ENCODE results near the gene ANXA3.
A peak's percentile ranks its signal among the peaks of the same experiment; 100 is the strongest.

ANXA3 gene

GRCh38 chr4:78612398-78613178, 61.0 kb downstream of the ANXA3 start:
- DNase-seq = peak; percentile 14

- DNase-seq = no peak
Observed at GRCh38 chr4:78613522-78614321, 62.2 kb downstream of the ANXA3 start.

DNA sequence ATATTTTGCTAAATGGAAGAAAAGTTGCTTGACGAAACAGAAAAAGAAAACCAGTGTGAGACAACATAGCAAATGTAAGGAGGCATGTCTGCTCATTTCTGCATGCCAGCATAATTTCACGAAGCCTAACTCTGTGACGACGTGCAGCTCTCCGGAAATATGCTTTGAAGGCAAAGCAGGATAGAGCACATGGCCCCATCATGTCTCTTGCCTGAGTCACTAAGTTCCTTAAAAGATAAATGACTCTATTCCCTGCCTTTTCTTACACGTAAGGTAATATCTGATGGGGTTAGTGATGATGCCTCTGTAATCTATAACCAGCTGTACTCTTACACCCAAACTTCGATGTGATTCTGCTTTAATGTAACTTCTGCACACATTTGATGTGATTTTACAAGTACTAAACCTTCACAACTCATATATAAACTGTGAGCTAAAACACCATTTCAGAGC, 64.5 kb downstream of the ANXA3 start:
- DNase-seq = no peak

GRCh38 chr4:78618436-78618835, 66.9 kb downstream of the ANXA3 start:
- DNase-seq = no peak

DNA sequence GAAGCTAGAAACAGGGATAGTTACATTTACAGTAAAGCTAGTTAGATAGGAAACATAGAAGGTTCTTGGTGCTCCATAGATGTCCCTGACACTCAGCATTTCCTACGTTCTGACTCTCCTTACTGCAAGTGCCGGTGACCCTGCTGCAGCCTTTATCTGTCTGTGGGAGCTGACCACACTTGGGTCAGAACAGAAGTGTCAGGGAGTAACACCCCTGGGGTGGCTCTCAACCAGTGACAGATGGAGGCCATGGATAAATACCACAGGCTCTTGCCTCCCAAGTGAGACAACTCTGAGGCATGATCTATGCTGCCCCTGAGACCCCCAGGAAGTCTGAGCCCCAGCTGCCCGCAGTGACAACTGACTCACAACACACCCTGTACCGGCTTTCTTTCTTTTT, 69.8 kb downstream of the ANXA3 start:
- DNase-seq = no peak

DNA sequence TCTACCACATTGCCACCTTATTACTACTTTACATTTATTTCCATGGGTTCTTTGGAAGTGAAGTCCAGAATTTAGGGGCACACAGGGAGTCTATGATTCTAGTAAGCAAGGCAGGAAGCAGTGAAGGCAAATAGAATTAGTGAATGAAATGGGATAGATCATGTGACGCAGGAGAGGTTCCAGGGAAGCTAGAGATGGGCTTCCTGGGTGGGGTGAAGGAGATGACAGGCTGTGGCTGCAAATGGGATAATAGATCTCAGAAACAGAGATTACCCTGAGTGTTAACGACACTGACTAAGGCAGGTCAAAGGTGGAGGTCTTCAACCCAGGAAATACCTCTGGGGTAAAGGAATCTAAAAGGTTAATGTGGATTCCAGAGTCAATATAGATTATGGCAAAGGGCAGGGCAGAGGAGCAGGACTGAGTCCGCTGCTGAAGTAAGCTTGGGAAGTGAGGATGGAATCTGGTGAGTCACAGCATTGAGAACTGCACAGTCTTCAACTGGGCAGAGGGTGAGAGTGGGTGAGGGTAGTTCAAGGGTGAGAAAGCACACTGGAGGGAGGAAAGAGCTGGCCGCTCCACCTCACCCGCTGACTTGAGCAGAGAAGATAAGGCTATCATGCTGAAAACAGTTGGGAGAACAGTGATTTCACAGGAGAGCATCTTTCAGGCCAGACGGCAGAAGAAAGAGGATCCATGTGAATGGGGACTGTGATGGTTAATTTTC, 70.8 kb downstream of the ANXA3 start:
- DNase-seq = no peak

DNA sequence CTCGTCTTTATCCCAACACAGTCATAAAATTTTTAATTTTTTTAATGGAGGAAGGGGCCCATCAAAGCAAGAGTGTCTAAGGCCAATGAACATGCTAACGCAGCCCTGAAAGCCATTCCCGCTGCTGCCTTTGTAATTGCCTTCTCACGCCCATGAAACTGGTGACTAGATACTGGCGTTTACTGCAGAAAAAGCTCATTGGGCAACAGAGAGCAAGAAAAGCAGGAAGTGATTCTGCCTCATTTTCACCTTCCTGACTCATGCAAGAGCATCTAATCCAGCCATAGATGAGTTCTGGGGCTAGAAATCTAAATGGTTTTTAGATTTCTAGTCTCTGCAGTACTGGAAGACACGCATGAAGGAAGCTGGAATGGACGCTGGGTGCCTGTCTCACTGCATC, 72.5 kb downstream of the ANXA3 start:
- DNase-seq = no peak

GRCh38 chr4:78625073-78625472, 73.5 kb downstream of the ANXA3 start:
- no peak for DNase-seq

DNA sequence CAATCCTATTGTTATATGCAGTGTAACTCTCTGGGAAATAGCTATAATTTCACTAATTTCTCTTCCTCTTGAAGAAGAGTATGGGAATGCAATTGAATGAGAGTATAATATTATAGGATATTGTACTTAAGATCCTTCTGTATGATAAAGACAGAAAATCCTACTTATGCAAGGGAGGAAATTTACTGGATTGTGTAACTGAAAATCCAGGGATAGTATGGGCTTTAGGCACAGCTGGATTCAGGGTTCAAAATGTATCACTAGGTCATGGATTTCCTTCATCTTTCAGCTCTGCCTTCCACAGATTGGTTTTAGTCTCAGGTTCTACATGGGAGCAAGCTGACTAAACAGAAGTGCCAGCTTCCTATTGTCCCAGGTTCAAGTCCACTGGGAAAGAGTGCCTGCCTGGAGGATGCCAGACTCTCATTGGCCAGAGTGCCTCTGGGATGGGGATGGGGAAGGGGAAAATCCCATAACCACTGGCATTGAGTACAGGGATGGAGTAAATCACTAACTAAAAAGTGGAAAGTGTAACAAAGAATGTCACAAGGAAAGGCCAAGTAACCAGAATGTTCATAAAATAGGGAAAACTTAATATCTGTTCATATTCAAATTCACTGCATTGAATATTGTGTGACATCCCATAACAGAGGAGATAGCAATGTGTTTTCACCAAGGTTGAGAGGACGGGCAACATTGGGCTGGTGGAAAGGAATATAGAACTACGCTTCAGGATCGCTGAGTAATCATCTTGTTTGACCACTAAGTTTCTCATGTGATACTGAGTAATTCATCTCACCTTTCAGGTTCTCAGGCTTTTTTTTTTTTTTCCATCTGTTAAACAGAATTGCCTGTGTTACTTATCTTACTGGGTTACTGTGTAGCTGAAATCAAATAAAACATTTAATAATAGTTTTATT, 75.7 kb downstream of the ANXA3 start:
- DNase-seq = no peak

GRCh38 chr4:78627966-78628678, 76.6 kb downstream of the ANXA3 start:
- no peak for DNase-seq

DNA sequence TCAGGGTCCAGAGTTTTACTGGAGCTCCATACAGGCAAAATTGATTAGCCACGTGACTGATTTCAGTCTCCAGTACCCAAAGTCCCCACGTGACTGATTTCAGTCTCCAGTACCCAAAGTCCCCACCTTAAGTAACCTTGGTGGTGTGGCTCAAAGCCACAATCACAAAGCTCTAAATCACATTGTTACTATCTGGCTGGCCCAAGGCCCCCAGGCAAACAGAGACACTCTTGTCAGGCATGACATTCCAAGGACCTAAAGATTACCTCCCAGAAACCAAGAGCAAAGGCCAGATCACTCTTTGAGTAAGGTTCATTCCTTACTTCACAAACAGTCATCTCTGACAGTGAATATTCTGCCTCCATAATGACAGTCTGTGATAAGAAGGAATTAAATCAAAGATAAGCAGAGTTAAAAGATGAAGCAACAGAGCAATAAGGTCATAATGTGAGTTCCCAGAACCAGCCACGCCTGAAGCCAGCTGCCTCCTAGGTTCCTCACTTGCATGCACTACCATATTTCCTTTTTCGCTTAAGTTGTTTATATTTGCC, 78.5 kb downstream of the ANXA3 start:
- DNase-seq = no peak

DNA sequence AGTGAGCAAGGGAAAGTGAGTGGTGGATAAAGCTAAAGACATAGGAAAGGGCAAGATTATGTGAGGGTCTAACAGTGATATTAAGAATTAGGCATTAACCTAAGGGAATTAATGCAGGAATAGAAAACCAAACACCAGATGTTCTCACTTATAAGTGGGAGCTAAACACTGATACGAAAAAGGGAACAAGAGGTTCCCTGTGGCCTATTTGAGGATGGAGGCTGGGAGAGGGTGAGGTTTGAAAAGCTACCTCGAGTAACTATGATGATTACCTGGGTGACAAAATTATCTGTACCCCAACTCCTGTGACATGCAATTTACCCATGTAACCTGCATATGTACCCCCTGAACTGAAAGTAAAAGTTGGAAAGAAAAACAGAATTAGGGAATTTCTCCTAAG, 79.0 kb downstream of the ANXA3 start:
- no peak for DNase-seq

DNA sequence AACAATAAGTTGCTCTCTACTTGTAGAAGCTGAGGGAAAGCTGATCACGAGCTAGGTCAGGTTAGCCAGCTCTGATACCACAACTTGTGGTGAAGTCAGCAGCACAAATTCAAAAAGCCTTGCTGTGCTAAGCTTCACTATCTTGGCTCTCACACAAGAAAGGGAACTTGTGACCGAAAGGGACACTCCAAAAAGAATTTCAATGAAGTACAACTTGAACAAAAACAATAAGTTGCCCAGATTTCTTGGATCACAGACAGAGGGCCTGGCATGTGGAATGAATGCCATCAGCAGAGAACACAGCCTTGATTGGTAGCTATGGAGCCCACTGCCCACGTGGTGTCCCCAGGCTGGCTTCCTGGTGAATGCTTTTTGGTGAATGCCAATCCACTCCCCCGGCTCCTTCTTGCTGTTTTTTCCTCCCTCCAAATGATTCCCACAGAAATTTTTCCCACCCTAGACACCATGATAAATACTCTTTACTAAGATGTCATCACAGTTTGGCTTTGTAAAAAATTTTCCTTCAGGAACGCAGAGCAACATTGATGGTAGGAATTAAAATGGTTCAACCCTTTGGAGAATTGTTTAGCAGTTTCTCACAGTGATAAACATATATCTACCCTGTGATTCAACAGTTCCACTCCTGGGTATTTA, 82.6 kb downstream of the ANXA3 start:
- DNase-seq = no peak

GRCh38 chr4:78638337-78639172, 87.0 kb downstream of the ANXA3 start:
- no peak for DNase-seq

DNA sequence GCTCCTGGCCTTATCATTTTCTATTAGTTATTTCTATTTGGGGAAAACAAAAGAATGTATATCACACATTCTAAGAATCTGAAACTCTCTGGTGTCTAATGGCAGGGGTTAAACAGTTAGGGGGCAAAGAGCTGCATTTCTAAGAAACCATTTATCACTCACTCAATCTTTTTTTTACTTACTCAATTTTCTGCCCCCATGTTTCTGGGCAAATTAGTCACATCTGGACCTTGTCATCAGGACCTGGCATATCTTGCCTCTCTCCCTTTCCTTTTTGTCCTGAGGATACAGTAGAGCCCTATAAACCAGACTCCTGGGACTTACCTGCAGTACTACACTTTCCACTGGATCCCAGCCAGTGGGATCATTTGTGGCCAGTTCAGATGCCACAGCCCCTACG, 89.1 kb downstream of the ANXA3 start:
- no peak for DNase-seq

DNA sequence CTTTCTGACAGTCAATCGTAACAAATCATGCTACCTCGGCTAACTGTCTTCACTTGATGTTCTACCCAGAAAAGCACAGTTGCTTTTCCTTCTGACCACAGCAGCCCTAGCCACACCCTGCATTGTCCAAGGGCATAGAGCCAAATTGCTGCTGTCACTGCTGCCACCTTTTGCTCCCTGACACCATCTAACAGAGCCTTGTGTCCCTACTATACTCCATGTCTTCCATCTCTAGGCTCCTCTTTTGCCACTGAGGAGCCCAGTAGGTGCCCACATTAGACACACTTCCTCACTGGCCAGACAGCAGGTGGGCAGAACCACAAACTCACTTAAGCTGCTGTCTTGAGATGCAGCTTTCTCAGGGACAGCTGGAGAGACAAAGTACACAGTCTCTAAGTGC, 91.4 kb downstream of the ANXA3 start:
- DNase-seq = no peak

DNA sequence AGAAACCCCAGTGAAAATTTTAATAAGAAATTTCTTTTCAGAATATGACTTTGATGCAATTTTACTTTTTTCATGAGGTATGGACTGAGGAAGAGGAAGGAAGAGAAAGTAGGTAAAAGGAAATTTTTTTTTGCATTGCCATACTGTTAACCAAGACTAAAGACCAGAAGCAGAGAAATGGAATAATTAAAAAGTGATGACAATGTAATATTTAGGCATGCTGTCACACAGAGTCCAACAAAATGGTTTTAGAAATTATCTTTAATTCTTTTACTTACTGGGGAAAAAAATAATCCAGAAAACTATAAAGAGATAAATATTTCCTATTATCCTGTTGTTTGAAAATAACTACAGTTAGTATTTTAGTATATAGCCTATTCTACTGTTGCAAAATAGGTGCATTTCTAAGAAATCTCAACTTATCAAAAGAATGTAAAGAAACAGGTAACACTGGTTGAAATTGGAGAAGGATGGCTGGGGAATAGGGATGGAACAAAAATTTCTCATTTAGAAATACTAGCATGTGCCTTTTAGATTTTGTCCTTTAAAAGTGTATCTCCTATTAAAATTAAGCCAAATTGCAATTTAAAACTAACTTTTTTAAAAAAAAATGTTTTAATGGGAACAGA, 92.6 kb downstream of the ANXA3 start:
- DNase-seq = no peak

DNA sequence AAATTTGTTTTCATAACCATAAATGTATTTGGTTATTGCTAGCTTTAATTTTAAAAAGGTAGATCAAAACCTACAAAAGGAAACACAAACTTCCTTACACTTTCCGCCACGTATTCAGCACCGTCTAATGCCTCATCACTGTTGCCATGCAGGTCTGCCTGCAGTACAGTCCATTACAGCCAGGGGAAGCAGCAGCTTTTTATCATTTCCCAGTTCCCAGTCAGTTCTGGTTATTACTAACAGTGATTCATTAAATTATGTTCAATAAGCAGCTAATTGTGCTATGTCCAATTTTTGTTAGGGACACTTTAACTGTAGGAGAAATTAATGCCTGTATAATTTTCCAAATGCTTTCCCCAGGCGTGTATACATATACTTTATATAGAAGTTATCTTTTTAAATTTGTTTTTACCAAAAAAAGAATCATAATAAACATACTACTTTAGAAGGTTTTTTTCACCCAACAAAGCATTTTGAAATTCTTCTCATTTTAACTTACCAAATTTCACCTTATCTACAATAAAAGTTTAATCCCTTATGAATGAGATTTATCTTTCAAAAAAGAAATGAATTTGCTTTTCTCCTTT, 93.3 kb downstream of the ANXA3 start:
- DNase-seq = peak; percentile 61

Data from stimulated activated CD4-positive, alpha-beta T cell treated with anti-CD3 and anti-CD28 coated beads, Interleukin-15, amount 100 ng/mL, for 24 hours (primary cell).